Kidney (tissue), 14 donors: ENCODE data around the gene XPR1. TPM values are rescaled to one million over a fixed set of nuclear protein-coding genes. Genes with fewer than 3 reads are reported as not detected.

Experiments
- DNase-seq, 5 donors: peaks; one replicate each; pipeline ENCODE4 v3.0.0-alpha.2; 2013 to 2020
- FAIRE-seq: peaks from 2 replicates; lab custom pipeline; 2012; peaks lifted over from hg19 to GRCh38; lab: Jason Lieb, UNC
- H3K27ac ChIP-seq, 2 donors: one replicate each; pipeline ENCODE4 v1.7.0; 2013; ENCODE audit warnings: low read depth in 2 of 2, low read length in 2 of 2, inconsistent platforms in 1 of 2
- H3K27me3 ChIP-seq: one replicate; pipeline ENCODE4 v1.7.1; 2013; ENCODE audit warnings: low read length, inconsistent platforms; ENCODE audit not compliant: control insufficient read depth, insufficient read depth
- H3K36me3 ChIP-seq, 3 donors: one replicate each; pipeline versions ENCODE4 v1.7.0 to v1.7.1; 2013; ENCODE audit warnings: low read length in 3 of 3, control low read depth in 1 of 3, inconsistent platforms in 1 of 3; ENCODE audit not compliant: insufficient read depth in 3 of 3, control insufficient read depth in 2 of 3
- H3K4me1 ChIP-seq, 3 donors: one replicate each; pipeline versions ENCODE4 v1.7.0 to v1.7.1; 2013; ENCODE audit warnings: low read length in 3 of 3, inconsistent platforms in 1 of 3, low read depth in 1 of 3; ENCODE audit not compliant: control insufficient read depth in 2 of 3, insufficient read depth in 2 of 3
- H3K4me3 ChIP-seq, 3 donors: one replicate each; pipeline versions ENCODE4 v1.7.0 to v1.8.1; 2013; ENCODE audit warnings: low read length in 3 of 3, control low read depth in 1 of 3, inconsistent platforms in 1 of 3
- H3K9ac ChIP-seq, 3 donors: one replicate each; pipeline versions ENCODE4 v1.7.0 to v1.7.1; 2013; ENCODE audit warnings: low read length in 3 of 3, control low read depth in 1 of 3, inconsistent platforms in 1 of 3
- H3K9me3 ChIP-seq, 3 donors: one replicate each; pipeline versions ENCODE4 v1.7.0 to v1.7.1; 2013; ENCODE audit warnings: low read length in 3 of 3, control low read depth in 1 of 3, inconsistent platforms in 1 of 3; ENCODE audit not compliant: control insufficient read depth in 2 of 3, insufficient read depth in 1 of 3
- intact Hi-C: fragments of 100-400 bp; cut with DNase I; formaldehyde crosslinking; loops from one replicate; pipeline ENCODE4 v1.11.1; 2022
- polyA plus RNA-seq: library from polyadenylated mRNA; stranded (reverse); fragments of 350-450 nt; fragmentation: Illumina TruSeq; extraction: RNeasy Lipid Tissue Mini Kit (QIAGEN cat#74804); gene quantifications from one replicate; pipeline ENCODE4 v1.2.3, GENCODE V29; 2014; ENCODE audit warnings: low read depth, low replicate concordance; ENCODE audit not compliant: insufficient read depth
- total RNA-seq: library from RNA; stranded (reverse); fragmentation: NEBNext Ultra II Directional; extraction: Animal tissue kit (Norgen Biotek cat#: 25700); gene quantifications from one replicate; pipeline ENCODE4 v1.2.1, GENCODE V29; 2021
- TF ChIP-seq, protein P1 (sequence below): IDR thresholded peaks from 3 replicates; pipeline ENCODE4 v1.5.1; 2012; ENCODE audit warnings: mild to moderate bottlenecking, moderate library complexity, borderline replicate concordance; ENCODE audit not compliant: insufficient read depth; ENCODE audit errors: extremely low read depth
- donor health status: control.
- donor health status: control.
- donor health status: control.
- donor health status: control.
- donor health status: control.
- donor health status: DM: yes; HTN: yes; CAD: no.
- donor health status: Normal renal cell carcinoma (clear cell type).

XPR1 gene
- total and polyA plus RNA-seq, 2 donors from 2014 or later: 10.9 to 33.5 TPM

- Histone ChIP-seq H3K27me3 (no peaks in the 10 kb centered on the region), H3K9me3 (no peaks in the 10 kb centered on the region), H3K4me1 (peaks cover 0 to 41% (median 34%) of the 10 kb centered on the region in 3 donors), H3K36me3 (peaks cover 0 to 5% (median 0%) of the 10 kb centered on the region in 3 donors), H3K27ac (peak overlapping the region; percentile 67 to 70), H3K4me3 (no peak overlapping the region), H3K9ac (no peak overlapping the region)
- TF ChIP-seq, protein P1, sequence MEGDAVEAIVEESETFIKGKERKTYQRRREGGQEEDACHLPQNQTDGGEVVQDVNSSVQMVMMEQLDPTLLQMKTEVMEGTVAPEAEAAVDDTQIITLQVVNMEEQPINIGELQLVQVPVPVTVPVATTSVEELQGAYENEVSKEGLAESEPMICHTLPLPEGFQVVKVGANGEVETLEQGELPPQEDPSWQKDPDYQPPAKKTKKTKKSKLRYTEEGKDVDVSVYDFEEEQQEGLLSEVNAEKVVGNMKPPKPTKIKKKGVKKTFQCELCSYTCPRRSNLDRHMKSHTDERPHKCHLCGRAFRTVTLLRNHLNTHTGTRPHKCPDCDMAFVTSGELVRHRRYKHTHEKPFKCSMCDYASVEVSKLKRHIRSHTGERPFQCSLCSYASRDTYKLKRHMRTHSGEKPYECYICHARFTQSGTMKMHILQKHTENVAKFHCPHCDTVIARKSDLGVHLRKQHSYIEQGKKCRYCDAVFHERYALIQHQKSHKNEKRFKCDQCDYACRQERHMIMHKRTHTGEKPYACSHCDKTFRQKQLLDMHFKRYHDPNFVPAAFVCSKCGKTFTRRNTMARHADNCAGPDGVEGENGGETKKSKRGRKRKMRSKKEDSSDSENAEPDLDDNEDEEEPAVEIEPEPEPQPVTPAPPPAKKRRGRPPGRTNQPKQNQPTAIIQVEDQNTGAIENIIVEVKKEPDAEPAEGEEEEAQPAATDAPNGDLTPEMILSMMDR: no peak
- FAIRE-seq (no peak), DNase-seq (peak in 1 of 5 donors; percentile 46)
- intact Hi-C loops: no loop called here
These were observed 290.2 kb downstream of the XPR1 start for GRCh38 chr1:180921891-180922630.

DNA sequence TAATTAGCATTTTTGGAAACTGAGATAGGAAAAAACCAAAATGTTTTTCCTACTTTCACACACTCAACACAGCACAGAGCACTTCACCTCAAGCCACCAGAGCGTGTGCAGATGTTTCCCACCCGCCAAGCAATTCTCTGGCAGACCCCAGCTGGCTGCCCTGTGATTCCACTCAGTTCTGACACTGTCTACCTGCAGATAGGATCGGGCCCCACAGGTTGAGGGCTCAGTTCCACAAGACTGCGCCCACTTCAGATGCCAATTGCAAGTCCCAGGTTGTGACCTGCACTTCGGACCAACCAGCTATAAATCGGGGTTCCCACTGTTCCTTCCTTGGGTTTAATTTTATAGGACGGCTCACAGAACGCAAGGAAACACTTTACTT lies 290.8 kb downstream of the XPR1 start:
- no peak overlapping the region for H3K9ac ChIP-seq
- H3K4me3 ChIP-seq: no peak overlapping the region
- TF ChIP-seq, protein P1: no peak
- H3K9me3 ChIP-seq: no peaks in the 10 kb centered on the region
- DNase-seq: peak in 1 of 5 donors; percentile 39
- peaks cover 0 to 5% (median 0%) of the 10 kb centered on the region in 3 donors for H3K36me3 ChIP-seq
- intact Hi-C loops: no loop called here
- no peaks in the 10 kb centered on the region for H3K27me3 ChIP-seq
- FAIRE-seq: no peak
- peaks cover 0 to 46% (median 37%) of the 10 kb centered on the region in 3 donors for H3K4me1 ChIP-seq
- peak overlapping the region; percentile 67 to 70 for H3K27ac ChIP-seq

- intact Hi-C loops: no loop called here
- no peak for FAIRE-seq
These were observed 291.4 kb downstream of the XPR1 start for GRCh38 chr1:180923021-180923841.

More at GRCh38 chr1:180923021-180923841, 291.4 kb downstream of the XPR1 start:
- peak; percentile 40 to 92 (median 77) for DNase-seq
- no peaks in the 10 kb centered on the region for H3K9me3 ChIP-seq
- no peaks in the 10 kb centered on the region for H3K27me3 ChIP-seq
- H3K27ac ChIP-seq: peak overlapping the region; percentile 67 to 70
- peak overlapping the region in 1 of 3 donors; percentile 25 for H3K4me3 ChIP-seq
- TF ChIP-seq, protein P1: no peak
- H3K4me1 ChIP-seq: peaks cover 0 to 47% (median 37%) of the 10 kb centered on the region in 3 donors
- H3K36me3 ChIP-seq: peaks cover 0 to 3% (median 0%) of the 10 kb centered on the region in 3 donors
- no peak overlapping the region for H3K9ac ChIP-seq
